Hepatocyte (in vitro differentiated cells): ENCODE measurements around the gene LNX2. TPM values are rescaled to one million over a fixed set of nuclear protein-coding genes. Genes with fewer than 3 reads are reported as not detected.

Source experiments
- DNase-seq: peaks from one replicate; pipeline ENCODE4 v3.0.0-alpha.2; 2016; ENCODE audit warnings: low spot score
- H2AFZ ChIP-seq: fragments of 200-600 bp; sonication (generic); 2 replicates; pipeline ENCODE4 v1.6.0; 2016; ENCODE audit warnings: antibody characterized with exemption, mild to moderate bottlenecking
- H3K27ac ChIP-seq: fragments of 200-600 bp; sonication (generic); 2 replicates; pipeline ENCODE4 v1.5.1; 2016; ENCODE audit warnings: mild to moderate bottlenecking
- H3K27me3 ChIP-seq: fragments of 200-600 bp; sonication (generic); 2 replicates; pipeline ENCODE4 v1.6.1; 2016
- H3K36me3 ChIP-seq: fragments of 200-600 bp; sonication (generic); replicated peaks from 2 replicates; pipeline ENCODE4 v1.5.1; 2016; ENCODE audit warnings: low read depth; ENCODE audit not compliant: insufficient read depth
- H3K4me1 ChIP-seq: fragments of 200-600 bp; sonication (generic); 2 replicates; pipeline ENCODE4 v1.5.1; 2016; ENCODE audit warnings: mild to moderate bottlenecking, moderate library complexity; ENCODE audit not compliant: insufficient read depth
- H3K4me2 ChIP-seq: fragments of 200-600 bp; sonication (generic); 2 replicates; pipeline ENCODE4 v1.6.0; 2016
- H3K4me3 ChIP-seq: fragments of 200-600 bp; sonication (generic); 2 replicates; pipeline ENCODE4 v1.5.1; 2016; ENCODE audit warnings: mild to moderate bottlenecking
- H3K79me2 ChIP-seq: fragments of 200-600 bp; sonication (generic); 2 replicates; pipeline ENCODE4 v1.6.0; 2017; ENCODE audit warnings: mild to moderate bottlenecking
- H3K9me2 ChIP-seq: fragments of 200-600 bp; sonication (generic); replicated peaks from 2 replicates; pipeline ENCODE4 v1.6.0; 2017; ENCODE audit warnings: mild to moderate bottlenecking; ENCODE audit not compliant: insufficient read depth
- H3K9me3 ChIP-seq: fragments of 200-600 bp; sonication (generic); 2 replicates; pipeline ENCODE4 v1.5.1; 2016; ENCODE audit warnings: low read depth, mild to moderate bottlenecking
- H4K20me1 ChIP-seq: fragments of 200-600 bp; sonication (generic); 2 replicates; pipeline ENCODE4 v1.6.0; 2016; ENCODE audit warnings: mild to moderate bottlenecking; ENCODE audit not compliant: insufficient read depth, poor library complexity, severe bottlenecking
- EZH2 ChIP-seq: fragments of 200-600 bp; sonication (generic); IDR thresholded peaks from 2 replicates; pipeline ENCODE4 v1.6.1; 2016; ENCODE audit warnings: antibody characterized with exemption, mild to moderate bottlenecking, borderline replicate concordance
- EZH2phosphoT487 ChIP-seq: fragments of 200-600 bp; sonication (generic); IDR thresholded peaks from one replicate; pipeline ENCODE4 v1.6.1; 2018; ENCODE audit warnings: antibody characterized with exemption, mild to moderate bottlenecking, low read depth, moderate library complexity; ENCODE audit not compliant: unreplicated experiment, severe bottlenecking
- WGBS: methylation state at CpG from one replicate; pipeline ENCODE4 v1.1.6; 2016; ENCODE audit warnings: low lambda C conversion rate; ENCODE audit errors: missing lambda C conversion rate; 5-methylcytosine and 5-hydroxymethylcytosine counted together
- polyA plus RNA-seq: library from polyadenylated mRNA; unstranded; fragments of >200 nt; fragmentation: Nextera tagmentation; extraction: Ambion mirVana; gene quantifications from 2 replicates; pipeline ENCODE4 v1.2.1, GENCODE V29; 2016
- total RNA-seq: library from RNA; depleted of rRNA; stranded (reverse); fragments of >200 nt; gene quantifications from 2 replicates; pipeline ENCODE4 v1.2.3, GENCODE V29; 2014
- TF ChIP-seq, protein P1 (sequence below): fragments of 200-600 bp; sonication (generic); IDR thresholded peaks from 2 replicates; pipeline ENCODE4 v1.5.1; 2016; ENCODE audit warnings: antibody characterized with exemption, mild to moderate bottlenecking; ENCODE audit not compliant: poor library complexity

LNX2 gene
- total and polyA plus RNA-seq, 2 experiments from 2014 or later: 8.8 to 28.8 TPM

DNA sequence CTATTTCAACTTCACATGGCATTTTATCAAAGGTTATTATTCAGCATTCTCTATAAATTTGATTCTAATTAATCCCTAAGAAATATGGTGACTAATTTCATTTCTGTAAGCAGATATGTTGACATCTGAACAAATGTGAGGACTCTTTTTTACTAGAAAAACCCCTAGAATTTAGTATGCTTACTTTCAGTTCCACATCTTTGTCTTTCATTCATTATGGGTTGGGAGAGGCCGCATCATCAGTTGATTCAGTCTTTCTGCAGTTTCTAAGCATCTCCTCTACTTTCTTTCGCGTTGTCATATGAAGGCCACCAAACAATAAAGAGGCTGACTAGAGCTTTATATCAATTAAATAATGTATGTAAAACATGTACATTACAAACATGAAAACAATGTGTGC lies 114.5 kb downstream of the LNX2 start:
- 100% methylated on average over 3 of the region's 3 CpGs for WGBS
- no peaks in the 10 kb centered on the region for H3K36me3 ChIP-seq
- no peak overlapping the region for H3K27ac ChIP-seq
- no peak overlapping the region for H2AFZ ChIP-seq
- no peaks in the 10 kb centered on the region for H3K9me3 ChIP-seq
- DNase-seq: no peak
- no peaks in the 10 kb centered on the region for H3K27me3 ChIP-seq
- no peak overlapping the region for H3K4me3 ChIP-seq
- H3K4me1 ChIP-seq: no peaks in the 10 kb centered on the region
- no peaks in the 10 kb centered on the region for H3K79me2 ChIP-seq
- no peaks in the 10 kb centered on the region for H3K9me2 ChIP-seq
- no peak for TF ChIP-seq EZH2
- TF ChIP-seq, protein P1, sequence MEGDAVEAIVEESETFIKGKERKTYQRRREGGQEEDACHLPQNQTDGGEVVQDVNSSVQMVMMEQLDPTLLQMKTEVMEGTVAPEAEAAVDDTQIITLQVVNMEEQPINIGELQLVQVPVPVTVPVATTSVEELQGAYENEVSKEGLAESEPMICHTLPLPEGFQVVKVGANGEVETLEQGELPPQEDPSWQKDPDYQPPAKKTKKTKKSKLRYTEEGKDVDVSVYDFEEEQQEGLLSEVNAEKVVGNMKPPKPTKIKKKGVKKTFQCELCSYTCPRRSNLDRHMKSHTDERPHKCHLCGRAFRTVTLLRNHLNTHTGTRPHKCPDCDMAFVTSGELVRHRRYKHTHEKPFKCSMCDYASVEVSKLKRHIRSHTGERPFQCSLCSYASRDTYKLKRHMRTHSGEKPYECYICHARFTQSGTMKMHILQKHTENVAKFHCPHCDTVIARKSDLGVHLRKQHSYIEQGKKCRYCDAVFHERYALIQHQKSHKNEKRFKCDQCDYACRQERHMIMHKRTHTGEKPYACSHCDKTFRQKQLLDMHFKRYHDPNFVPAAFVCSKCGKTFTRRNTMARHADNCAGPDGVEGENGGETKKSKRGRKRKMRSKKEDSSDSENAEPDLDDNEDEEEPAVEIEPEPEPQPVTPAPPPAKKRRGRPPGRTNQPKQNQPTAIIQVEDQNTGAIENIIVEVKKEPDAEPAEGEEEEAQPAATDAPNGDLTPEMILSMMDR: no peak
- no peak for TF ChIP-seq EZH2phosphoT487
- H4K20me1 ChIP-seq: no peaks in the 10 kb centered on the region
- H3K4me2 ChIP-seq: no peak overlapping the region

DNA sequence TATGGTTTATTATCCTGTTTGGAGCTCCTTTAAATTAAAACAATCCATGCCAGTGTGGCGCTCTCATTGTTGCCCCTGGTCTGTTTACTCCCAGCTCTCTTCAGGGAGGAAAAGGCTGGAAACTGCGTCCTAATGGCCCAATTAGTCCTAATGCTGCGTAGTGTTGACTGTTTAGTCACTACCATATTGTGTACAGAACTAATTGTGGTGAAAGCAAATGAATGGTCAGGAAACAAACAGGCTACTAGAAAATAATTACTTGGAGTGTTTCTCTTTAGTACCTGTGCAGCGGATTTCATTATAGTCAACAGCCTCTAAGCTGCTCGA lies 115.5 kb downstream of the LNX2 start:
- H3K4me3 ChIP-seq: no peak overlapping the region
- H3K27ac ChIP-seq: no peak overlapping the region
- H2AFZ ChIP-seq: no peak overlapping the region
- no peaks in the 10 kb centered on the region for H3K27me3 ChIP-seq
- no peaks in the 10 kb centered on the region for H3K79me2 ChIP-seq
- H3K9me2 ChIP-seq: no peaks in the 10 kb centered on the region
- no peaks in the 10 kb centered on the region for H3K9me3 ChIP-seq
- H3K36me3 ChIP-seq: no peaks in the 10 kb centered on the region
- TF ChIP-seq EZH2phosphoT487: no peak
- no peak for TF ChIP-seq EZH2
- 92% methylated on average over 5 of the region's 5 CpGs for WGBS
- H3K4me1 ChIP-seq: no peaks in the 10 kb centered on the region
- DNase-seq: no peak
- no peaks in the 10 kb centered on the region for H4K20me1 ChIP-seq
- H3K4me2 ChIP-seq: no peak overlapping the region

DNA sequence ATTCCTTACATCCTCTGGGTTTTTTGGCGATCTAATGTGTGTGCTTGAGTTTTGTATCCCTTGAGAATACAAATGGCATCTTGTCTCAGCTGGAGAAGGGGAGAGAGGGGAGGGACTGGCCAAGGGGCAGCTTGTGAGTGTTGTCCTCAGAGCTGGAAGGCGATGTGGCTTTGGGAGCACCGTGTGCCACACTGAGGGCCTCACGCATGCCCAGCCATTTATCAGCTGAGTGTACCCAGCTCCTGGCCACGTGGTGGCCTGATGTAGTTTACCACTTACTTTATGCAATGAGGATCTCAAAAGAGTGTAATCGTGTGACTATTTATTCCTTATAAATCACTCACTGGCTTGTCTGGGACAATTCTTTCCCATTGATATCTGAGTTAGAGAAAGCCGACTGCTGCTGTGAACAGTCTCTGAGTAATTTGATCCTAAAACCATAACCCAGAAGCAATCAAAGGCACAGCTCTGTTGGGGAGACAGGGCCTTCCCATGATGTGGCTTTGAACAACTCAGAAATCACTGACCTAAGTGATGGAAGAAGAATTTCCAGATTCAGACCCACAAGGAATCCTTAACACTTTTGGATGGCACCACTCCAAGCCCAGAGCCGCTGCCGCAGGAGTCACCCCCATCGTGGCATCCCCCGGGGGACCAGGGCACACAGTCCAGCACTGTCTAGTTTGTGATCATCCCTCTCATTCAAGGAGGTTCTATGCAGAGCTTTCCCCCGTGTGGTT lies 116.0 kb downstream of the LNX2 start:
- H3K79me2 ChIP-seq: no peaks in the 10 kb centered on the region
- WGBS: 80% methylated on average over 12 of the region's 12 CpGs

More for the DNA sequence above, 116.0 kb downstream of the LNX2 start:
- H3K4me3 ChIP-seq: no peak overlapping the region
- H3K4me2 ChIP-seq: no peak overlapping the region
- H3K9me2 ChIP-seq: no peaks in the 10 kb centered on the region
- H3K27ac ChIP-seq: no peak overlapping the region
- TF ChIP-seq EZH2 (no peak), EZH2phosphoT487 (no peak)
- TF ChIP-seq, protein P1: no peak
- no peaks in the 10 kb centered on the region for H3K27me3 ChIP-seq
- DNase-seq: no peak
- no peaks in the 10 kb centered on the region for H4K20me1 ChIP-seq
- H3K4me1 ChIP-seq: no peaks in the 10 kb centered on the region
- H3K9me3 ChIP-seq: no peaks in the 10 kb centered on the region
- no peaks in the 10 kb centered on the region for H3K36me3 ChIP-seq
- H2AFZ ChIP-seq: no peak overlapping the region
